Posterior cingulate gyrus (tissue), 11 donors: ENCODE measurements around the gene CDH13.

Experiments
- DNase-seq, 10 donors: peaks; one replicate each; pipeline versions ENCODE4 v3.0.0 to v3.0.0-alpha.2; 2020 to 2021; ENCODE audit warnings: mixed read lengths in 3 of 10
- intact Hi-C: fragments of 100-400 bp; cut with DNase I; formaldehyde crosslinking; loops from one replicate; pipeline ENCODE4 v1.15.1; 2023

CDH13 gene

DNA sequence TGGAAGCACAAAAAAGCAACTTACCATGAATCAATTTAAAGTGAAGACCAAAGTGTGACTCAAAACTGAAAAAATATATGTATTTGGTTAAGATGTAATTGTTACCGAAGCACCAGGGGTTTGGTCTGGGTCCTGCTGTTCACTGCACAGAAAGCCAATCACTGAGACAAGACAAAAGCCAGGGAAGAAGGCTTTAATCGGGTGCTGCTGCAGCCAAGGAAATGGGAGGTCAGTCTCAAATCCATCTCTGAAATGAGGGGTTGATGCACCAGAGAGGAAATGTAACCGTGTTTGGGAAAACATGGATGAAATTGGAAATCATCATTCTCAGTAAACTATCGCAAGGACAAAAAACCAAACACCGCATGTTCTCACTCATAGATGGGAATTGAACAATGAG is 1107.4 kb downstream of the CDH13 start:
- intact Hi-C loops = no loop called here
- no peak for DNase-seq

GRCh38 chr16:83737729-83738354 is 1111.1 kb downstream of the CDH13 start:
- no peak for DNase-seq
- intact Hi-C loops = no loop called here

- peak in 1 of 10 donors; percentile 69 for DNase-seq
- intact Hi-C loops = no loop called here
These were observed 1112.2 kb downstream of the CDH13 start for GRCh38 chr16:83738923-83739503.

DNA sequence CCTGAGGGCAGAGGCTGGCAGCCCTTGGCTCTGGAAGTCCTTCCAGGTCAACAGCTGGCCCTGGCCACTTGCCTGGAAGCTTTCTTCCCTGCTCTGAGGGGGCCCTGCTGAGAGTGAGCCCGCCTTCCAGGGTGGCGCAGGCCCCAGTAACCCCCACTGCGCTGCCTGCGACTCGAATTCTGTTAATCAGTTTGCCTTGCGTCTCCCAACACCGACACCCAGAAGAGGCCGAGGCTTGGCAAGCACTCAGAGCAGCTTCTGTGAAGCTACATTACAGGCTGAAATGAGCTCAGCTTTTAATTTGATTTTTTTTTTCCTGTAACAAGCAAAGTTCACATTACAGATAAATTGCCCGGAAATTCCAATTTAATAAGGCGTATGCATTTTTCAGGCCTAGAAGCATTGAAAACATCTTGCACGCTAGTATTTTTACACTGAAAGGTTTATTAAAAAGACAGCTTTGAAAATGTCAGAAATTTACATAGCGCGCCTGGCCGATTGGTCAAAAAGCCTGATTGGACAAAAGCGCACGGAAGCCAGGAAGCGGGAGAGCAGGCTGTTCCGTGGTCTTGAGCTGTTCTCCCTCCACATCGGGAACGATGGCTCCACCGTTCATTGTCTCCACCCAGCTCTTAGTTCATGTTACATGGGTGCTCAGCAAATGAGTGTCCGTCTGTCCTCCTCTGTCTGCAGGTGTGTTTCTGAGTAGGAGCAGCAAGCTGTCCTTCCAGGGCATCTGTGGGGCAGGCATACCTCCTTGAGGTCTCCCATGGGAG is 1115.5 kb downstream of the CDH13 start:
- peak in 8 of 10 donors; percentile 12 to 91 (median 44) for DNase-seq
- intact Hi-C loops = loop anchor here (5.0 kb wide), 1 partner anchor 65 kb away; the partner anchor contains the start of gene HSBP1

DNA sequence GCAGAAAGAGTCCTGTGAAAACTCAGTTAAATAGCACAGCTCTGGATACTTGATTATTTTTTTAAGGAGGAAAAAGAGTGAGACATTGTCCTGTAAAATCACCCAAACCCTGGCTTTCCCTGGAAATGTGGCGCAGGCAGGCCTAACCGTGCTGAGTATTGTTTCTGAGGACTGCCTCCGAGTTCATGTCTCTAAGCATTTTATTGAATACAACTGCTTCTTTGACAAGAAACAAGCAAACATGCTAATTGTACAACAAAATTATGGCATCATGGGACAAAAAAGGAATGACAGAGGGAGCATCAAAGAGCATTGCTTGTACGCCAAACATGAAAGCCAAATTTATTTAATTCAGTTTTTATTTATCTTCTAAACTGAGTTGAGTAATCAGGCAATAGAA is 1116.5 kb downstream of the CDH13 start:
- peak in 3 of 10 donors; percentile 18 to 74 (median 41) for DNase-seq
- intact Hi-C loops = loop anchor here (5.0 kb wide), 1 partner anchor 64 kb away; the partner anchor contains the start of gene HSBP1

DNA sequence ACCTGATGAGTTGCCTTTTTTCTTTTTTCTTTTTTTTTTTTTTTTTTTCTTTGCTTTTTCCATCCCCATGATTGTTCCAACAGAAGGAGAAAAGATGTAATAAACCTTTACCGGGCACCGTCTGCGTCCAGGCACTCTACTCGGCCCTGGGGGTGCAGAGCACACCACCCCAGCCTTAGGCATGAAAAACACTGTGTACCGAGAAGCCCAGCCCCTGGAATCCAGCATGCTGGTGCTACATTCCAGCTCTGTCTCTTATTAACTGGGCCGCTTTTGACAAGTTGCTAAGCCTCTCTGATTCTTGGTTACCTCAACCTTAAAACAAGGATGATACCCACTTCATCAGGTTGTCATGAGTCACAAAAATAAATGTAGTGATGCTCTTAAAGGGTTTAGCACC is 1117.0 kb downstream of the CDH13 start:
- intact Hi-C loops = loop anchor here (5.0 kb wide), 1 partner anchor 64 kb away; the partner anchor contains the start of gene HSBP1
- DNase-seq = no peak

DNA sequence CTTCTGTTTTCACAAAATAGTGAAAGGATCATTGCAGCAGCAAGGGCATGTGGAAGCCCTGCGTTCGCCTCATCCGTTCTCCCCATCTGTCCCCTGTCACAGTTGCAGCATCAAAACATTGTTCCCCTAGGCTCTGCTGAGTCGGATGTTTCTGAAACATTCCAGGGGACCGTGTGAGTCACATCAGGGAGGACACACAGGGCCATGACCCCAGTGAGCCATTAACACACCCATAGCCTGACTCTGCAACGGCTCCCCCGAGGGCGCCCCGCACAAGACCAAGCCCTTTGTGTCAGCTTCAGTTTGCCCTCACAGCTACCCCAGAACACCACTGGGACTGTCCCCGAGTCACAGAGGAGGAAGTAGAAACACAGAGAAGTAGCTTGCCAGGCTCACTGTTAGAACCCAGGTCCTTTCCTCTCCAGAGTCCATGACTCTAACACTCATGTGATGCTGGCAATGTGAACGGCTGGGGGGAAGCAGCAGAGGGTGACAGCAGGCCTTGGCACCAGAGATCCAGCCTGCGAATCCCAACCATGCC is 1117.7 kb downstream of the CDH13 start:
- intact Hi-C loops = loop anchor here (5.0 kb wide), 1 partner anchor 63 kb away; the partner anchor contains the start of gene HSBP1
- DNase-seq = peak in 7 of 10 donors; percentile 10 to 83 (median 42)

- DNase-seq = no peak
- intact Hi-C loops = no loop called here
These were observed 1119.8 kb downstream of the CDH13 start for GRCh38 chr16:83746611-83747010.

DNA sequence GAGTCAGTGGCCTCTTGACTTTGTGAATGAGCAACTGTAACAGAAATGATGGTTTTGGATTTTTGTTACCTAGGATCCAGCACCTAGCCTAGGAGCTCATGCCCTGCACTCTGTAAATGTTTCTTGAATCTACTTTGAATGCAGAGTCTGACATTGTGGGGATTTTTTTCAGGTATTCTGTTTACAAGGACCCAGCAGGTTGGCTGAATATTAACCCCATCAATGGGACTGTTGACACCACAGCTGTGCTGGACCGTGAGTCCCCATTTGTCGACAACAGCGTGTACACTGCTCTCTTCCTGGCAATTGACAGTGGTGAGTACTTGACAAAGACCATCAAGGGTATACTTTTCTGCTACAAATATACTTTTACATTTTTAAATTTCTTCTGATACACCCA is 1121.2 kb downstream of the CDH13 start:
- intact Hi-C loops = no loop called here
- no peak for DNase-seq

DNA sequence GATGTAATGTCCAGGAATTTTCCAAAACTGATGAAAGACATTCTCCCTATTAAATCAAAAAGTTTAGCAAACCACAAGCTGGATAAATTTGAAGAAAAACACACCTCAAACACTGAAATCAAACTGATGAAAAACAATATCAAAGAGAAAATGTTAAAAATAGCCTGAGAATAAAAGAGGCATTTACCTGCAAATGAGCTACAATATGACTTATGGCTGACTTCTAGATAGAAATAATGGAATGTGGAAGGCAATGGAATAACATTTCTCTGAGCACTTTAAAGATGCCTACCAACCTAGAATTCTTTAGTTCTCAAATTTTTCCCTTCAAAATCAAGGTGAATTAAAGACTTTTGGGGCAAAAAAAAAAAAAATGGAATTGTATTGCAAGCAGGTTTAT is 1128.6 kb downstream of the CDH13 start:
- no peak for DNase-seq
- intact Hi-C loops = no loop called here

DNA sequence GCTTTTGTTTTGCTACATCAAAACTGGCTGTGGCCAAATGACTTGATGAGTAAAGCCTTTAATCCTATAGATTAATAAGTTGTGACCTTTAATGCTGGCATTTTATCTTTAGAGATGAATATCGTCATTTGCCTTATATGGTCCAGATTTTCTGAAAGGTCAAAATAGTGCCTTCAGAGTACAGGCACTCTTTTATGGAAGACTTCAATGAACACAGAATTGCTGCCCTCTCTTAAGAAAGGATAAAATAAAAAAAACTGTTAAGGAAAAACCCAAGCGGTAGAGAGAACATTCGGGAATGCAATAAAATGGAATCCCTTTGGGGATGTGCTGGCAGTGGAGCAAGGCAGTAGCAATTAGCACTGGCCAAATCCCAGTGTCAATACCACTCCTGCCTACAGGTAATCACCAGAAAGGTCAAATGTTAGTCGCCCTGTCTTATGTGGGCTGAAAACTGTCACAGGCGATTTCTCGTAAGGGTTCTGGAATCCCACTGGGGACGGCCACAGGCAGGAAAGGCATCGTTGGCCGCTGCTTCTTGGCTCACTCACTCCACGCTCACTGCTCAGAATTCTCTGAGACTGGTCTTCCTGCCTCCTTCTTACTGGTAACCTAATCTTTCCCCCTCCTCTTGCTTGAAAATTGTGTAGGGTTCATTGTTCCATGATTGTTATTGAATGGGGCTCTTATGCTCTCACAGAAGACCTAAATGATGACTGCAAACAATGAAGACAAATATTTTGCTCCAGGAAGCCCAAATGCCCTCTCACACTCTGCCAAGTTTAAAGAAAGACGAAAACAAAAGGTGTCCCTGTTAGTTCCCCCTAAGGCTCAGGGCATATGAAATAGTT is 1135.6 kb downstream of the CDH13 start:
- DNase-seq = peak in 2 of 10 donors; percentile 23 to 57
- intact Hi-C loops = no loop called here

GRCh38 chr16:83762992-83763358 is 1136.2 kb downstream of the CDH13 start:
- intact Hi-C loops = no loop called here
- DNase-seq = no peak

DNA sequence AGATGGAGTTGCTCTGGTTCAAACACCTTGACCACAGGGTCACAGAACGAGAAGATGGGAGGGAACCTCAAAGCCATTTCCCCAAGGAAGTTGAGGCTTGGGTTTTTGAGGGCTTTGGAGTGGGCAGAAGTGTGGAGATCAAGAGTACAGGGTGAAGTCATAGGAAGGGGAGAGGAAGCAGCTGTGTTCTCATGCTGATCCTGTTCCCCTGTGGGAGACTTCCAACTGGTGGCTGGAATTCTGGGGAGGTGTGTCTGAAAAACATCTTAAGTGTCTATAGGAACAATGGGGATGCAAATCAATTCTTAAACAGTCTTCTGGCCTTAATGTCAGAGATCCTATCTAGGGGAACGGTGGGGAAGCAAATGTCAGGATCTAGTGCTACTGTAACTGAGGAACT is 1142.2 kb downstream of the CDH13 start:
- DNase-seq = peak in 1 of 10 donors; percentile 18
- intact Hi-C loops = no loop called here

- intact Hi-C loops = no loop called here
- peak in 1 of 10 donors; percentile 21 for DNase-seq
These were observed 1142.7 kb downstream of the CDH13 start for GRCh38 chr16:83769397-83770008.

DNA sequence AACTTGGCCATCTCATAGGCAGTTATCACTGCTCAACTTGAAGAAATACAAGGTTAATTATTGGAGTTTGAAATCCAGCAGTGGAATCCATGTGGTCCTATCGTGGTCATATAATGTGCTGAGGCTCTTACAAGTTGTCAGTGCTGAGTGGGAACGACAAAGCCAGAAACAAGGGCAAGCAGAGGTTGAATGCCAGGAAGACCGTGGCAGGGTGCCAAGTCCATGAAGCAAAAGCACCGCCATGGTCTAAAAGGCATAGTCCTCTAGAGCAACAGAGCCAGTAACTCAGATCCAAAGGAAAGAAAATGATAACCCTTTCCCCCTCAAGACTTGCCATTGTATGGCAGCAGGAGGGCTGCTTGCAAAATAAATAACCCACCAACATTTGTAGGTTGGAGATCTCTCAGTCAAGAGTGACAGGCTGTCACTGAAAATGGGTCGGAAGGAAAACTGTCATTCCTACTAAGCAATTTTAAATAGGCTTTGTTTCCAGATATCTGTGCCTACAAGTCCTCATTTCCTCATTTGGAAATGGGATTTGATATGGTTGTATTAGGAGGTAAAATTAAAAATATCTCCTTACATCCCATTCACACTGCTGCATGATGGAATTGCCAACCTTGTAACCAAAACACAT is 1144.7 kb downstream of the CDH13 start:
- intact Hi-C loops = no loop called here

DNA sequence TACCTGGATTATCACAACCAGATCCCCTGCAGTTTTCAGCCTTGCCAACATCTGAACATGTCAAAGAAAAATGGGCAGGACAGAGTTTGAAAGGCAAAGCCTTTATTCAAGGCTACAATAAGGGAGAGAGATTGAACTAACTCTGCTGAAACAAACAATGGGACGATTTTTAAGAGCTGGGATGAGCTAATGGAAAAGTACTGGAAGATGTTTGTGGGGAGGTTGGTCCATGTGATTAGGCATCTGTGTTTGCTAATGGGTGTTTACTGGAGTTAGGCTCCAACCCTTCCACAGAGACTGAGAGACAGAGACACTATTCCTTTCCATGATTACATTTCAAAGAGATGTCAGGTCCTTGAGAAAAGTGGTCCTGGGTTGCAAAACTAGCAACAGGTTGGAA is 1146.0 kb downstream of the CDH13 start:
- intact Hi-C loops = no loop called here
- no peak for DNase-seq

More for the DNA sequence above, 1144.7 kb downstream of the CDH13 start:
- peak in 9 of 10 donors; percentile 28 to 92 (median 64) for DNase-seq

- intact Hi-C loops = no loop called here
- no peak for DNase-seq
These were observed 1147.3 kb downstream of the CDH13 start for GRCh38 chr16:83774066-83774465.

GRCh38 chr16:83776944-83777343 is 1150.2 kb downstream of the CDH13 start:
- no peak for DNase-seq
- intact Hi-C loops = no loop called here

- intact Hi-C loops = no loop called here
- peak in 1 of 10 donors; percentile 19 for DNase-seq
These were observed 1153.1 kb downstream of the CDH13 start for GRCh38 chr16:83779886-83780285.
